Activated naive CD4-positive, alpha-beta T cell (primary cell): Measurements from ENCODE around the gene PTGDR.

Source experiments
- DNase-seq, 4 experiments: peaks; one replicate each; lab custom pipeline; 2025; lab: John Stamatoyannopoulos, UW

The PTGDR gene

DNA sequence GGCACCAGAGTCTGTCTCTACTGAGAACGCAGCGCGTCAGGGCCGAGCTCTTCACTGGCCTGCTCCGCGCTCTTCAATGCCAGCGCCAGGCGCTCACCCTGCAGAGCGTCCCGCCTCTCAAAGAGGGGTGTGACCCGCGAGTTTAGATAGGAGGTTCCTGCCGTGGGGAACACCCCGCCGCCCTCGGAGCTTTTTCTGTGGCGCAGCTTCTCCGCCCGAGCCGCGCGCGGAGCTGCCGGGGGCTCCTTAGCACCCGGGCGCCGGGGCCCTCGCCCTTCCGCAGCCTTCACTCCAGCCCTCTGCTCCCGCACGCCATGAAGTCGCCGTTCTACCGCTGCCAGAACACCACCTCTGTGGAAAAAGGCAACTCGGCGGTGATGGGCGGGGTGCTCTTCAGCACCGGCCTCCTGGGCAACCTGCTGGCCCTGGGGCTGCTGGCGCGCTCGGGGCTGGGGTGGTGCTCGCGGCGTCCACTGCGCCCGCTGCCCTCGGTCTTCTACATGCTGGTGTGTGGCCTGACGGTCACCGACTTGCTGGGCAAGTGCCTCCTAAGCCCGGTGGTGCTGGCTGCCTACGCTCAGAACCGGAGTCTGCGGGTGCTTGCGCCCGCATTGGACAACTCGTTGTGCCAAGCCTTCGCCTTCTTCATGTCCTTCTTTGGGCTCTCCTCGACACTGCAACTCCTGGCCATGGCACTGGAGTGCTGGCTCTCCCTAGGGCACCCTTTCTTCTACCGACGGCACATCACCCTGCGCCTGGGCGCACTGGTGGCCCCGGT lies at the start of gene PTGDR:
TSS of gene PTGDR (plus strand) at position 198 of the 778 bp plus-strand sequence. CDS start at position 315, 117 bp downstream.
- DNase-seq = no peak

DNA sequence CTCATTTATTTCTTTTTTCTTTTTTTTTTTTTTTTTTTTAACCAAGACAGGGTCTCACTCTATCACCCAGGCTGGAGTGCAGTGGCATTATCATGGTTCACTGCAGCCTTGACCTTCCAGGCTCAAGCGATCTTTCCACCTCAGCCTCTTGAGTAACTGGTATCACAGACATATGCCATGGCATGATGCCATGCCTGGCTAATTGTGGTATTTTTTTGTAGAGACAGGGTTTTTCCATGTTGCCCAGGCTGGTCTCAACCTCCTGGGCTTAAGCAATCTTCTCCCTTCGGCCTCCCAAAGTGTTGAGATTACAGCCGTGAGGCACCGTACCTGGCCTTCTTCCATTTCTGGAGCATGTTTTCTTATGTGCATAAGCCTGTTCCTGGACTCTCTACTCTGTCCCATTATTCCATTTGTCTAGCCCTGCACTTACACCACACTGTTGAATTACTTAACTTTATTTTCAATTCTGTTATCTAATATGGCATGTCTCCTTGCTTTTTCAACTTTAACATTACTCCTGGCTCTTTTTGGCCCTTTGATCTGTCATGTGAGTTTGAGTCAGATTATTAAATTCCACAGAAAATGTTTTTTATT lies 47.9 kb upstream of the PTGDR start:
- DNase-seq = no peak

DNA sequence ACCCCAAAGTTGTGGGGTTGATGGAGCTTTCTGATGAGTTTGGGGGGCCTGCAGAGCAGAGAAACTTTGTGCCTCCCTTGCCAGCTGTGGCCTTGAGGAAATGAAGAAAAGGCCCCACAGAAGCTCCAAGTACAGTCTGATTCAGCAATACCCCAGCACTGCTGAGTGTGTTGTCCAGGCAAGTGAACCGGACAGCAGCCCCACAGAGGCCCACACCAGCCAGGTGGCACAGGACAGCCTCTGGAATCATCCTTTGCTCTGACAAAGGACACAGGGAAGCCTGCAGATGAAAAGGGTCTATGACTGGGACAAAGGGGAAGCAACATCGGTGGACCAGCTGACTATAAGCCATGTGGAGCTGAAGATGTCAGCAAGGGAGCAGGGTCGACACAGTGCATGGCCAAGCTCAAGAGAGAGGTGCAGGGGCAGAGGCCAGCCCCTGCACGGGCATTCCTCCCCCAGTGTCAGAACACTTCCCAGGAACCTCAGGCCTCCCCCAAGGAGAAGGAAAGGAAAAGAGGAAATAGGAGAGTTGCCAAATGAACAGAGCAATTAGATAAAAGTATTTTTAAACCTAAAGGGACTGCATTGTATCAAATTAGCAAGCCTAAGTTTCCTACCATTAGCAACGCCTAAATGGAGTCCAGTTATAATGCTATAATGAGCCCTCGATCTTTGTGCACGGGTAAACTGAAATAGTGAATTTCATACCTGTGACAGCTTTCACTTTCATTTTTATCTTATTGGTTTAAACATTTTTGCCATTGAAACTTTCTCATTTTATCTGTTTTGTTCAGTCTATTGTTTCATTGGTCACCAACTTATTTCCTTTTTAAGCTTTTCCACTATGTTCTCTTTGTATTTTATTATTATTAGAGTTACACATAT lies 46.3 kb upstream of the PTGDR start:
- DNase-seq = no peak

GRCh38 chr14:52222901-52223300 lies 44.6 kb upstream of the PTGDR start:
- no peak for DNase-seq

DNA sequence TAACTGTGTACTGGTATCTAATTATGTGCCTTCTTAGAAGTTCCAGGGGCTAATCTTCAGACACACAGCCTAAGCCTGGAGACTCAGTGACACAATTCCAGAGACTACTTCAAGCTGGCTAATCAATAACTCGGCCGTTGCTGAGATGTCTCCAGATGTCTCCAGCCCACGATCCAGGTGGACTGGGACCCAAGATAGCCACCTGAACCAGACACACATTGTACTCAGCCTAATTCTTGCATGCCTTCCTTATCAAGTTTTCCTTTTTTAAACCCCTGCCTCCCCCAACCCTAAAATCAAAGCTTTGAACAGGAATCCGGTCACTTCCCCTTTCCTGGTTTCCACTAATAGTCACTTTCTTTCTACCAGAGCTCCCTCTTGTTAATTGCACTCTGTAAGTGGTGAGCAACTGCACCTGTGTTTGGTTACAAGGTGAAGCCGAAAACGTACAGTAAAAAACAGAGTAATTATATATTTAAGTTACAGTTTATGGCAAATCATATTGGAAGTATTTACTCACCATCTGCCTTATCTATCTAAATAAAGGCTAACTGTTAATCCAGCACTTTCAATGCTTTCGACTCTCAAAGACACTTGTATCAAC lies 39.8 kb upstream of the PTGDR start:
- no peak for DNase-seq

DNA sequence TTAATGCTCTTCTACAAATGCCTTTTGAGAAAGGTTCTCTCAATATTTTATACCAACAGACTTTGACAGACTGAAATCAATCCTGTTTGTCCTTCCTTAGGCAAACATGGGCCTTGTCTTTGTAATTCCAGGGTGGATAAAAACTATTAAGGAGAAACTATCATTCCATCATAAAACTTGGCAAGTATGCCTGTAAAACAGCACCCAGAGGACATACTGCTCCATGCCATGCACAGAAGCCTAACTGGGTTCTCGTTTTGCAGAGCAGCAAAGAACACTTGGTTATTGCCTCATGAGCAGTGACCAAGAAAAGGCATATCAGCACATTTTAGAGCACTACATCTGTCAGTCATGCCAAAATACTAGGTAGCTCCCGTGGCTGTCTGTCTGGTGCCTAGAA lies 33.8 kb upstream of the PTGDR start:
- DNase-seq = no peak

DNA sequence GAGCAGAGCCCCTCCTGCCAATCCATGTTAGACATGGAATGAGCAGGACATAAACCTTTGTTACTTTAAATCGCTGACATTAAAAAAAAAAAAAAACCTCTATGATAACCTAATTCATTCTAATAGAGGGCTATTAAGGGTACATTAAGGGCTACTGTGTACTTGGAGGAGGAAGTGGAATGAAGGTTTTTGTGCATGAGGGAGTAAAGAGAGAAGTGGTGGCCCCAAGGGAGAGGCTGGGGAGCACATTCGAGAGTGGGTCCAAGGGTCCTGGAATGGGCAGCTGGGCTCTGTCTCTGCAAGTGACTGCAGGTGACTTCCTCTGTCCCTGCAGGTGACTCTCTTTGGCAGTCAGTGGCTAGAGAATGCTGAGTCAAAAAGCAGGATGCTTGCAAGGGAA lies 32.1 kb upstream of the PTGDR start:
- no peak for DNase-seq

GRCh38 chr14:52235866-52236510 lies 31.5 kb upstream of the PTGDR start:
- DNase-seq = no peak

- DNase-seq = no peak
These were observed 28.8 kb upstream of the PTGDR start for GRCh38 chr14:52238682-52239081.

GRCh38 chr14:52240623-52241022 lies 26.9 kb upstream of the PTGDR start:
- no peak for DNase-seq

DNA sequence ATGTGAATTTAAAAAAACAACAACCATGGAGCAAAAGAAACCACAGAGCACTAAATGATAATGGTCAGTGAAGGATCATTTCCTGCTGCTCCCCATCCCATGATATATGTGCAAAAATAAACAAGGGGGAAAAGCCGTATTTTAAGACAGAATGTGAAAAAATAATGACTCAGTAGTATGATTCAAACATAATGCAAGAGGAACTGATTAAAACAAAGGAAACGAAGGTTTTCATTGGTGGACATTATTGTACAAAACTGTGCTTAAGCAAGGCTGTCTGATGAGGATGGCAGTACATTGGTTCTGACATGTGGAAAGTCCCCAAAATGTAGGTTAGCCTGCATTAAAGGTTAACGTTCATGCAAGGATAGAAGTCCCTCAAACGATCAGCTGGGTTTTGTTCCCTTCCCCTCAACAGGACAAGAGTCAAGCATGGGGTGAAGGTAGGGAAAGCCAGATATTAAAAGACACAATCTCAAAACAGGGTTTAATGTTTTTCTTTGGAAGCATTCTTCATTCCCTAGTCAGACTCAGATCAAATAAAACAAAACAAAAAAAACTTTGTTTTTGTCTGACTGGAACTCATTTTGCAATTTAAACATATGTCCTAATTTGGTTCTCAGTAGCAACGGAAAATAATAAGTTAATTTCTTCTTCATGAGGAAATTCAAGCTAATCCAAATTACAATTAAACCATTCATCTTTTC lies 26.3 kb upstream of the PTGDR start:
- DNase-seq = no peak

- DNase-seq = no peak
These were observed 23.2 kb upstream of the PTGDR start for GRCh38 chr14:52244328-52244727.

DNA sequence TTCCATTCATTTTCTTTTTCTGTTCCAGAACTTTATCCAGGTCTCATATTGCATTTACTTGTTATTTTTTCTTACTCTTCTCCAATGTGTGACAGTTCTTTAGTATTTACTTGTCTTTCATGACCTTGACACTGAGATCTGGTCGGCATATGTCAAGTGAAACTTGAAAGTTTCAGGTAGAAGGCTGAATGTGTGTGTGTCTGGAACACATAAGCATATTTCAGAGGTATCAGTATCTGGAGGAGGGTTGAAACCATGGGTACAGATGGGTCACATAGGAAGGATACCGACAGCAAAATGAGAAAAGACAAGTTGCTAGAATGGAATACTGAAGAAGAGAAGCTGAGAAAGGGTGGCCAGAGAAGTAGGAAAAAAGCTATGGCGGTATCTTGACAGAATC lies 22.5 kb upstream of the PTGDR start:
- DNase-seq = no peak

GRCh38 chr14:52248057-52248456 lies 19.4 kb upstream of the PTGDR start:
- no peak for DNase-seq

DNA sequence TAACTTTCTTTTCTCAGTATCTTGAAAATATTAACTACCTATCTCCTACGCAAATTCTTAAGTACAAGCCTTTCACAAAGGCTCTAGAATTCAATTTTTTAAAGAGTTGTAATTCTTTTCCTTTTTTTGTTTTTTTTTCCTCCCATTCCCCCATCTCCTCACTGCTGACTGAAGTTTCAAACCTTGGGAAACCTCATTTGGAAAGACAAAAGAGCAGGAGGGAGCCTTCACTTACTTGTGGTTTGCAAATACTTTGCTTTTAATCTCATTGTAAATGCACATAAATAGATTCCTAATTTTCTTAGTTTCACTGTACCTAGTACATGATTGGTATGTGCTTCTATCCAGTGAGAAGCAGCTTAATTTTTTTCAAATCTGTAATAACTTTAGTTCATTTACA lies 15.8 kb upstream of the PTGDR start:
- no peak for DNase-seq

GRCh38 chr14:52253503-52253902 lies 14.0 kb upstream of the PTGDR start:
- no peak for DNase-seq

- DNase-seq = no peak
These were observed 13.4 kb upstream of the PTGDR start for GRCh38 chr14:52254086-52254485.

- no peak for DNase-seq
These were observed 8.7 kb upstream of the PTGDR start for GRCh38 chr14:52258783-52259182.

- DNase-seq = no peak
These were observed 8.1 kb upstream of the PTGDR start for GRCh38 chr14:52259434-52259833.

GRCh38 chr14:52262600-52262999 lies 4.9 kb upstream of the PTGDR start:
- no peak for DNase-seq

GRCh38 chr14:52263190-52263589 lies 4.3 kb upstream of the PTGDR start:
- DNase-seq = no peak
